HepG2 (cell line): ENCODE data around the gene YY1. TPM values are rescaled to one million over a fixed set of nuclear protein-coding genes. Genes with fewer than 3 reads are reported as not detected.

Experiments
- BRCA1 ChIP-seq: sonication (generic); formaldehyde crosslinking; IDR thresholded peaks from 2 replicates; pipeline ENCODE4 v1.4.0; 2020; ENCODE audit warnings: missing genetic modification reagents
- CBX1 ChIP-seq: IDR thresholded peaks from one replicate; pipeline ENCODE4 v1.6.1; 2016; ENCODE audit warnings: antibody characterized with exemption, low read depth
- EP300 ChIP-seq, 3 experiments: sonication (generic) in 1 of 3; formaldehyde crosslinking in 1 of 3; IDR thresholded peaks; 2 replicates each; pipeline versions ENCODE4 v1.5.1 to v1.6.1; 2011 to 2020; ENCODE audit warnings: low read depth in 2 of 3, low read length in 2 of 3, borderline replicate concordance in 1 of 3, improper control_type of control experiment in 1 of 3, mild to moderate bottlenecking in 1 of 3, missing genetic modification reagents in 1 of 3, moderate library complexity in 1 of 3
- MXD4 ChIP-seq: IDR thresholded peaks from 2 replicates; pipeline ENCODE4 v1.6.1; 2016; ENCODE audit warnings: mild to moderate bottlenecking, missing biosample characterization, missing genetic modification reagents
- NFE2L1 ChIP-seq: sonication (generic); formaldehyde crosslinking; IDR thresholded peaks from 2 replicates; pipeline ENCODE4 v1.4.0; 2020; ENCODE audit warnings: missing genetic modification reagents, mild to moderate bottlenecking, borderline replicate concordance
- POLR2AphosphoS5 ChIP-seq: IDR thresholded peaks from 2 replicates; pipeline ENCODE4 v1.6.1; 2012; ENCODE audit warnings: low read depth, low read length
- RFX5 ChIP-seq: IDR thresholded peaks from 2 replicates; pipeline ENCODE4 v1.6.1; 2011; ENCODE audit warnings: low read depth, low read length, improper control_type of control experiment
- ZFP36L2 ChIP-seq: sonication (generic); formaldehyde crosslinking; IDR thresholded peaks from 2 replicates; pipeline ENCODE4 v1.4.0; 2020; ENCODE audit warnings: missing genetic modification reagents
- polyA plus RNA-seq, 8 experiments: library from polyadenylated mRNA; depleted of rRNA in 3 of 8; stranded (reverse) in 7 of 8; unstranded in 1 of 8; fragments of >200 nt; fragmentation: Illumina TruSeq in 4 of 8; extraction: Trizol in 4 of 8; gene quantifications; 2 replicates each; pipeline versions ENCODE4 v1.2.1 to v1.2.3, GENCODE V29; 2011 to 2016; ENCODE audit warnings: low read depth in 4 of 8, missing spikeins in 1 of 8, mixed read lengths in 1 of 8; ENCODE audit not compliant: insufficient read depth in 1 of 8
- total RNA-seq, 5 experiments: library from RNA; depleted of rRNA; stranded (reverse); fragments of >200 nt; fragmentation: Illumina TruSeq; extraction: Trizol; gene quantifications; 2 replicates each; pipeline ENCODE4 v1.2.3, GENCODE V29; 2016; ENCODE audit warnings: low read depth in 1 of 5
- TF ChIP-seq, protein P1 (sequence below), 2 experiments: fragments of 450-650 bp in 1 of 2; sonication (generic) in 1 of 2; formaldehyde crosslinking in 1 of 2; IDR thresholded peaks; 2 replicates each; pipeline versions ENCODE4 v1.6.1 to v1.8.0; 2016 to 2022; ENCODE audit warnings: antibody characterized with exemption in 1 of 2, mild to moderate bottlenecking in 1 of 2, missing genetic modification reagents in 1 of 2
- TF ChIP-seq, protein P2 (sequence below): sonication (generic); formaldehyde crosslinking; IDR thresholded peaks from 2 replicates; pipeline ENCODE4 v1.4.0; 2020; ENCODE audit warnings: missing genetic modification reagents, low read depth, mild to moderate bottlenecking, borderline replicate concordance
- TF ChIP-seq, protein P3 (sequence below): sonication (generic); formaldehyde crosslinking; IDR thresholded peaks from 2 replicates; pipeline ENCODE4 v1.8.0; 2022; ENCODE audit warnings: mild to moderate bottlenecking, missing genetic modification reagents, borderline replicate concordance
- TF ChIP-seq, protein P4 (sequence below): sonication (generic); formaldehyde crosslinking; IDR thresholded peaks from 2 replicates; pipeline ENCODE4 v1.8.1; 2023; ENCODE audit warnings: missing genetic modification reagents, mild to moderate bottlenecking, borderline replicate concordance
- TF ChIP-seq, protein P5 (sequence below): sonication (generic); formaldehyde crosslinking; conservative IDR thresholded peaks from 2 replicates; pipeline ENCODE4 v1.4.0; 2020; ENCODE audit warnings: missing genetic modification reagents

Gene YY1
- total and polyA plus RNA-seq, 2 of the 13 experiments (the other 11 are each of a cell fraction or from before 2014, with no cell fraction given), result 29.4 to 68.1 TPM

DNA sequence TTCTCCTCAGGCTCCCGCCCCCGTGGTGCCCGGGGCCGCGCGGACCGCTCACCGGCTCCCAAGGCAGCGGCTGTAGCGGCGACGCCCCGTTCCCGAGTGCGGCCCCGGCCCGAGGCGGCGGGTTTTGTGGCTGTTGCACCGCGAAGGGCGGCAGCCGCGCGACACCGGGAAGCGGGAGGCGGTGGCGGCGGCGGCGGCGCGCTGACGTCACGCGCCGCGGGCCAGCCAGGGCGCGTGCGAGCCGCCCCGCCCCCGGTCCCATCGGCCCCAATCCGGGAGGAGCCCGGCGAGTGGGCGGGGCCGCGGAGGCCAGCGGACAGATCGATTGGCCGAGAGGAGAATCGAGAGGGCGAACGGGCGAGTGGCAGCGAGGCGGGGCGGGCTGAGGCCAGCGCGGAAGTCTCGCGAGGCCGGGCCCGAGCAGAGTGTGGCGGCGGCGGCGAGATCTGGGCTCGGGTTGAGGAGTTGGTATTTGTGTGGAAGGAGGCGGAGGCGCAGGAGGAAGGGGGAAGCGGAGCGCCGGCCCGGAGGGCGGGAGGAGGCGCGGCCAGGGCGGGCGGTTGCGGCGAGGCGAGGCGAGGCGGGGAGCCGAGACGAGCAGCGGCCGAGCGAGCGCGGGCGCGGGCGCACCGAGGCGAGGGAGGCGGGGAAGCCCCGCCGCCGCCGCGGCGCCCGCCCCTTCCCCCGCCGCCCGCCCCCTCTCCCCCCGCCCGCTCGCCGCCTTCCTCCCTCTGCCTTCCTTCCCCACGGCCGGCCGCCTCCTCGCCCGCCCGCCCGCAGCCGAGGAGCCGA lies at the start of gene YY1 (continued):
- TF ChIP-seq, protein P1, sequence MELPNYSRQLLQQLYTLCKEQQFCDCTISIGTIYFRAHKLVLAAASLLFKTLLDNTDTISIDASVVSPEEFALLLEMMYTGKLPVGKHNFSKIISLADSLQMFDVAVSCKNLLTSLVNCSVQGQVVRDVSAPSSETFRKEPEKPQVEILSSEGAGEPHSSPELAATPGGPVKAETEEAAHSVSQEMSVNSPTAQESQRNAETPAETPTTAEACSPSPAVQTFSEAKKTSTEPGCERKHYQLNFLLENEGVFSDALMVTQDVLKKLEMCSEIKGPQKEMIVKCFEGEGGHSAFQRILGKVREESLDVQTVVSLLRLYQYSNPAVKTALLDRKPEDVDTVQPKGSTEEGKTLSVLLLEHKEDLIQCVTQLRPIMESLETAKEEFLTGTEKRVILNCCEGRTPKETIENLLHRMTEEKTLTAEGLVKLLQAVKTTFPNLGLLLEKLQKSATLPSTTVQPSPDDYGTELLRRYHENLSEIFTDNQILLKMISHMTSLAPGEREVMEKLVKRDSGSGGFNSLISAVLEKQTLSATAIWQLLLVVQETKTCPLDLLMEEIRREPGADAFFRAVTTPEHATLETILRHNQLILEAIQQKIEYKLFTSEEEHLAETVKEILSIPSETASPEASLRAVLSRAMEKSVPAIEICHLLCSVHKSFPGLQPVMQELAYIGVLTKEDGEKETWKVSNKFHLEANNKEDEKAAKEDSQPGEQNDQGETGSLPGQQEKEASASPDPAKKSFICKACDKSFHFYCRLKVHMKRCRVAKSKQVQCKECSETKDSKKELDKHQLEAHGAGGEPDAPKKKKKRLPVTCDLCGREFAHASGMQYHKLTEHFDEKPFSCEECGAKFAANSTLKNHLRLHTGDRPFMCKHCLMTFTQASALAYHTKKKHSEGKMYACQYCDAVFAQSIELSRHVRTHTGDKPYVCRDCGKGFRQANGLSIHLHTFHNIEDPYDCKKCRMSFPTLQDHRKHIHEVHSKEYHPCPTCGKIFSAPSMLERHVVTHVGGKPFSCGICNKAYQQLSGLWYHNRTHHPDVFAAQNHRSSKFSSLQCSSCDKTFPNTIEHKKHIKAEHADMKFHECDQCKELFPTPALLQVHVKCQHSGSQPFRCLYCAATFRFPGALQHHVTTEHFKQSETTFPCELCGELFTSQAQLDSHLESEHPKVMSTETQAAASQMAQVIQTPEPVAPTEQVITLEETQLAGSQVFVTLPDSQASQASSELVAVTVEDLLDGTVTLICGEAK (IDR thresholded peaks at IDR 0.05), result no peak
- TF ChIP-seq, protein P1 (CRISPR knock-in tag; IDR thresholded peaks at IDR 0.05), result no peak; the same call in 1 of the 2 replicates
- TF ChIP-seq EP300 (IDR thresholded peaks at IDR 0.05; ENCODE audit: low read depth in 2 of 2, low read length in 2 of 2) (0 out of 4 replicates have a peak, but pooled peaks of 1 of the 2 experiments have one; percentile 9), EP300 (CRISPR knock-in tag; IDR thresholded peaks at IDR 0.05; ENCODE audit: borderline replicate concordance) (no peak), ZFP36L2 (CRISPR knock-in tag) (no peak), RFX5 (no peak), CBX1 (no peak), NFE2L1 (CRISPR knock-in tag) (no peak), MXD4 (CRISPR knock-in tag) (no peak), BRCA1 (CRISPR knock-in tag) (no peak), POLR2AphosphoS5 (peak; percentile 71)
- TF ChIP-seq, protein P2, sequence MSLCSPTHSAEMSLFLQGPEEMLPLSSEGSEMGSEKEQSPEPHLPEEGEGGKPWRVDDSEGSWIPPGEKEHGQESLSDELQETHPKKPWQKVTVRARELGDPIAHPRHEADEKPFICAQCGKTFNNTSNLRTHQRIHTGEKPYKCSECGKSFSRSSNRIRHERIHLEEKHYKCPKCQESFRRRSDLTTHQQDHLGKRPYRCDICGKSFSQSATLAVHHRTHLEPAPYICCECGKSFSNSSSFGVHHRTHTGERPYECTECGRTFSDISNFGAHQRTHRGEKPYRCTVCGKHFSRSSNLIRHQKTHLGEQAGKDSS (CRISPR knock-in tag), result 0 out of 2 replicates have a peak, but pooled peaks have one; percentile 43
- TF ChIP-seq, protein P3, sequence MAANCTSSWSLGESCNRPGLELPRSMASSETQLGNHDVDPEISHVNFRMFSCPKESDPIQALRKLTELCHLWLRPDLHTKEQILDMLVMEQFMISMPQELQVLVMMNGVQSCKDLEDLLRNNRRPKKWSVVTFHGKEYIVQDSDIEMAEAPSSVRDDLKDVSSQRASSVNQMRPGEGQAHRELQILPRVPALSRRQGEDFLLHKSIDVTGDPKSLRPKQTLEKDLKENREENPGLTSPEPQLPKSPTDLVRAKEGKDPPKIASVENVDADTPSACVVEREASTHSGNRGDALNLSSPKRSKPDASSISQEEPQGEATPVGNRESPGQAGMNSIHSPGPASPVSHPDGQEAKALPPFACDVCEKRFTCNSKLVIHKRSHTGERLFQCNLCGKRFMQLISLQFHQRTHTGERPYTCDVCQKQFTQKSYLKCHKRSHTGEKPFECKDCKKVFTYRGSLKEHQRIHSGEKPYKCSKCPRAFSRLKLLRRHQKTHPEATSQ (CRISPR knock-in tag), result no peak
- TF ChIP-seq, protein P4, sequence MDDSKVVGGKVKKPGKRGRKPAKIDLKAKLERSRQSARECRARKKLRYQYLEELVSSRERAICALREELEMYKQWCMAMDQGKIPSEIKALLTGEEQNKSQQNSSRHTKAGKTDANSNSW, result no peak
- TF ChIP-seq, protein P5, sequence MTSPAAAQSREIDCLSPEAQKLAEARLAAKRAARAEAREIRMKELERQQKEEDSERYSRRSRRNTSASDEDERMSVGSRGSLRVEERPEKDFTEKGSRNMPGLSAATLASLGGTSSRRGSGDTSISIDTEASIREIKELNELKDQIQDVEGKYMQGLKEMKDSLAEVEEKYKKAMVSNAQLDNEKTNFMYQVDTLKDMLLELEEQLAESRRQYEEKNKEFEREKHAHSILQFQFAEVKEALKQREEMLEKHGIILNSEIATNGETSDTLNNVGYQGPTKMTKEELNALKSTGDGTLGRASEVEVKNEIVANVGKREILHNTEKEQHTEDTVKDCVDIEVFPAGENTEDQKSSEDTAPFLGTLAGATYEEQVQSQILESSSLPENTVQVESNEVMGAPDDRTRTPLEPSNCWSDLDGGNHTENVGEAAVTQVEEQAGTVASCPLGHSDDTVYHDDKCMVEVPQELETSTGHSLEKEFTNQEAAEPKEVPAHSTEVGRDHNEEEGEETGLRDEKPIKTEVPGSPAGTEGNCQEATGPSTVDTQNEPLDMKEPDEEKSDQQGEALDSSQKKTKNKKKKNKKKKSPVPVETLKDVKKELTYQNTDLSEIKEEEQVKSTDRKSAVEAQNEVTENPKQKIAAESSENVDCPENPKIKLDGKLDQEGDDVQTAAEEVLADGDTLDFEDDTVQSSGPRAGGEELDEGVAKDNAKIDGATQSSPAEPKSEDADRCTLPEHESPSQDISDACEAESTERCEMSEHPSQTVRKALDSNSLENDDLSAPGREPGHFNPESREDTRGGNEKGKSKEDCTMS, result no peak
